ENCODE results near the gene PHKG2. TPM values are rescaled to one million over a fixed set of nuclear protein-coding genes. Genes with fewer than 3 reads are reported as not detected.
A peak's percentile ranks its signal among the peaks of the same experiment; 100 is the strongest.

The PHKG2 gene
- total RNA-seq, 1 donor from 2014 or later, result 42.4 TPM

- H3K4me1 Mint-ChIP-seq (ENCODE audit: unreplicated experiment), result peaks cover 17% of the 10 kb centered on the region
- H3K27me3 Mint-ChIP-seq, result no peaks in the 10 kb centered on the region
- DNase-seq (ENCODE audit: extremely low spot score, unreplicated experiment), result no peak
- peak overlapping the region; percentile 96 for H3K4me3 Mint-ChIP-seq
- no peaks in the 10 kb centered on the region for H3K9me3 Mint-ChIP-seq
- peak overlapping the region; percentile 92 for H3K27ac Mint-ChIP-seq
- TF ChIP-seq CTCF (conservative IDR thresholded peaks at IDR 0.05), result no peak
- peaks cover 3% of the 10 kb centered on the region for H3K36me3 Mint-ChIP-seq
Measured at GRCh38 chr16:30760001-30760559, 11.9 kb downstream of the PHKG2 start.

GRCh38 chr16:30760577-30761426 lies 12.6 kb downstream of the PHKG2 start:
- Mint-ChIP-seq H3K27me3 (no peaks in the 10 kb centered on the region), H3K36me3 (peaks cover 6% of the 10 kb centered on the region), H3K4me3 (peak overlapping the region; percentile 96), H3K27ac (peak overlapping the region; percentile 92), H3K9me3 (no peaks in the 10 kb centered on the region), H3K4me1 (ENCODE audit: unreplicated experiment) (peaks cover 17% of the 10 kb centered on the region)
- TF ChIP-seq CTCF (conservative IDR thresholded peaks at IDR 0.05), result no peak
- no peak for DNase-seq (ENCODE audit: extremely low spot score, unreplicated experiment)

GRCh38 chr16:30761427-30761927 lies 13.3 kb downstream of the PHKG2 start:
- no peak for TF ChIP-seq CTCF (conservative IDR thresholded peaks at IDR 0.05)
- peaks cover 17% of the 10 kb centered on the region for H3K4me1 Mint-ChIP-seq (ENCODE audit: unreplicated experiment)
- H3K27ac Mint-ChIP-seq, result peak overlapping the region; percentile 92
- no peak for DNase-seq (ENCODE audit: extremely low spot score, unreplicated experiment)
- no peaks in the 10 kb centered on the region for H3K27me3 Mint-ChIP-seq
- no peaks in the 10 kb centered on the region for H3K9me3 Mint-ChIP-seq
- peaks cover 4% of the 10 kb centered on the region for H3K36me3 Mint-ChIP-seq
- peak overlapping the region; percentile 96 for H3K4me3 Mint-ChIP-seq

- peaks cover 17% of the 10 kb centered on the region for H3K4me1 Mint-ChIP-seq (ENCODE audit: unreplicated experiment)
- H3K36me3 Mint-ChIP-seq, result peaks cover 8% of the 10 kb centered on the region
- H3K4me3 Mint-ChIP-seq, result peak within 1 kb of the TSS; percentile 96
- H3K9me3 Mint-ChIP-seq, result no peaks in the 10 kb centered on the region
- peak within 1 kb of the TSS; percentile 92 for H3K27ac Mint-ChIP-seq
- peak; percentile 98 for DNase-seq (ENCODE audit: extremely low spot score, unreplicated experiment)
- TF ChIP-seq CTCF (conservative IDR thresholded peaks at IDR 0.05), result no peak
- H3K27me3 Mint-ChIP-seq, result no peaks in the 10 kb centered on the region
Measured at GRCh38 chr16:30761928-30762902, 14.0 kb downstream of the PHKG2 start, which contains the start of the genes CFAP119 and RNF40. CFAP119 (minus strand) TSS chr16:30762062; CDS start chr16:30761748, 314 bp downstream. RNF40 (plus strand) TSS chr16:30762322; CDS start chr16:30762546, 224 bp downstream.

Measured in type B pancreatic cell (in vitro differentiated cells).